ENCODE results near the gene LIN54. TPM values are rescaled to one million over a fixed set of nuclear protein-coding genes. Genes with fewer than 3 reads are reported as not detected.
A peak's percentile ranks its signal among the peaks of the same experiment; 100 is the strongest.

LIN54 gene
- total and polyA plus RNA-seq, 9 of the 15 experiments (the other 6 are each of a cell fraction or from before 2014, with no cell fraction given) = 2.2 to 22.5 (median 15.8) TPM

GRCh38 chr4:82900411-82901182 lies 110.0 kb downstream of the LIN54 start, which contains the start of gene THAP9 (continued):
- TF ChIP-seq CHD7 (IDR thresholded peaks at IDR 0.05; ENCODE audit: low read depth, low read length) = no peak
- no peak for TF ChIP-seq ARID2 (IDR thresholded peaks at IDR 0.05)
- peak; percentile 89 for TF ChIP-seq GABPA (tag; conservative IDR thresholded peaks at IDR 0.05; ENCODE audit: low read depth)
- no peak for TF ChIP-seq ZC3H8 (IDR thresholded peaks at IDR 0.05)
- TF ChIP-seq SNAPC5 (CRISPR knock-in tag; IDR thresholded peaks at IDR 0.05) = no peak
- TF ChIP-seq MBD2 (IDR thresholded peaks at IDR 0.05; ENCODE audit: borderline replicate concordance, low read depth) = peak; percentile 96
- TF ChIP-seq ZNF395 (CRISPR knock-in tag; IDR thresholded peaks at IDR 0.05) = no peak
- no peak for TF ChIP-seq KAT2B (IDR thresholded peaks at IDR 0.05; ENCODE audit: low read depth, low read length)
- no peak for TF ChIP-seq ETS1 (conservative IDR thresholded peaks at IDR 0.05; ENCODE audit: control insufficient read depth, low read depth, low read length)
- TF ChIP-seq STAT5A (IDR thresholded peaks at IDR 0.05; ENCODE audit: borderline replicate concordance, low read length) = no peak
- TF ChIP-seq ZNF143 (CRISPR knock-in tag; IDR thresholded peaks at IDR 0.05) = peak; percentile 18; the same call in 1 of the 2 replicates
